Erythroblast (primary cell): Measurements from ENCODE around the gene TMEM94.

Experiments used
- DNase-seq, 2 experiments: peaks; one replicate each; lab custom pipeline; 2025; lab: John Stamatoyannopoulos, UW
- GATA1 ChIP-seq: IDR thresholded peaks from 2 replicates; pipeline ENCODE4 v1.6.1; 2011; ENCODE audit warnings: low read depth, mild to moderate bottlenecking, control low read depth, low read length, moderate library complexity
- POLR2A ChIP-seq: IDR thresholded peaks from 2 replicates; pipeline ENCODE4 v1.6.1; 2011; ENCODE audit warnings: mild to moderate bottlenecking, low read length

TMEM94 gene

DNA sequence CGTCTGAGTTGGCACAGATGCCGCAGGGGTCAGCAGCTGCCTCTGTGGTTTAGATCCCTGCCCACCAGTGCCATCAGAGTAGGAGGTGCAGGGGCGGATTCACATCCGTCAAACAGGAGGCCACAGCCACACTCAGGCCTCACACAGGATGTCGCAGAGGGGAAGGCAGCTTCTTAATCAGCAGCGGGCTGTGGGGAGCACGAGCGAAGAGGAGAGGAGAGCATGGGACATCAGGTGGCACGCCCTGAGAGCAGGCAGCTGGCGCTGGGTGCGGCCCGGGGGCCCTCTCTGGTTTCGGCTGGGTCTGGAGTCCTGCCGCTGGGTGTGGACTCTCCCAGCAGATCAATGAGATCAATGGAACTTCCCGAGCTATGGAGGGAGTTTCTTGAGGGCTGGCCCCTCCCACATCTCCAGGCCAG is 78.7 kb downstream of the TMEM94 start:
- peak; percentile 50 to 52 for DNase-seq
- no peak for TF ChIP-seq POLR2A
- no peak for TF ChIP-seq GATA1

DNA sequence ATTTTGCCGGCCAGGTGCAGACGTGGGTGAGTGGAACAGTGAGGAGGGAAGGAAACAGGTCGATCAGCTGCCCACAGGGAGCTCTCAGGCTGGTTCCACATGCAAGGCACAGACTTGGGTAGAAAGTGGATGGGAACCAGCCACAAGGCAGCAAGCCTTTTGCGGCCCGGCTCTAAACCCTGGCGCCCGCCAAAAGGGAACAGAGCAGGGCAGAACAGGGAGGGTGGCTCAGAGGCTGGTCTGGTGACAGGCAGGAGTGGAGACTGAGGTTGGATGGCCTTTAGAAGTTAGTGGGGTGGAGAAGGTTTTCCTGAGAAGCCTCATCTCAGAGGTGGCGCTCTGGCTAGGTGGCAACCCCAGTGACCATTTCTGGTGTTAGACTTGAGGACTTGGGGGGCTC is 79.4 kb downstream of the TMEM94 start:
- TF ChIP-seq GATA1: no peak
- TF ChIP-seq POLR2A: no peak
- no peak for DNase-seq

DNA sequence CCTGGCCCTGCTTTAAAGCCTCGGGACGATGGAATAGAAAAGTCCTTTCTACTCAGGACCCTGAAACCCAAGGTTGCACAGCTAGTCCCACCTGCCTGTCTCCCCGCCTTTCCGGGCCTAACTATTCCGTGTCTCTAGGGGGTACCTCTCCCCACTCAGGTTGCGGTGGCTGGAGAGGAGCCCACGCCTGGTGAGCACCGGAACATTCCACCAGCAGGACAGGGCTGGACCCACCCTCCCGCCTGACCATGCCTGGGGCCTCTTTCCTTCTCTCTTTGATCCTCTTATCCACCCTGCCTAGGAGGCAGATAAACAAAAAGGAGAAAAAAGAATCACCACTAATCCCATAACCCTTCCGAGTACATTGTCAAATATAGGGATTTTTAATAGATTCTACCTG is 79.9 kb downstream of the TMEM94 start:
- TF ChIP-seq POLR2A (no peak), GATA1 (no peak)
- no peak for DNase-seq

DNA sequence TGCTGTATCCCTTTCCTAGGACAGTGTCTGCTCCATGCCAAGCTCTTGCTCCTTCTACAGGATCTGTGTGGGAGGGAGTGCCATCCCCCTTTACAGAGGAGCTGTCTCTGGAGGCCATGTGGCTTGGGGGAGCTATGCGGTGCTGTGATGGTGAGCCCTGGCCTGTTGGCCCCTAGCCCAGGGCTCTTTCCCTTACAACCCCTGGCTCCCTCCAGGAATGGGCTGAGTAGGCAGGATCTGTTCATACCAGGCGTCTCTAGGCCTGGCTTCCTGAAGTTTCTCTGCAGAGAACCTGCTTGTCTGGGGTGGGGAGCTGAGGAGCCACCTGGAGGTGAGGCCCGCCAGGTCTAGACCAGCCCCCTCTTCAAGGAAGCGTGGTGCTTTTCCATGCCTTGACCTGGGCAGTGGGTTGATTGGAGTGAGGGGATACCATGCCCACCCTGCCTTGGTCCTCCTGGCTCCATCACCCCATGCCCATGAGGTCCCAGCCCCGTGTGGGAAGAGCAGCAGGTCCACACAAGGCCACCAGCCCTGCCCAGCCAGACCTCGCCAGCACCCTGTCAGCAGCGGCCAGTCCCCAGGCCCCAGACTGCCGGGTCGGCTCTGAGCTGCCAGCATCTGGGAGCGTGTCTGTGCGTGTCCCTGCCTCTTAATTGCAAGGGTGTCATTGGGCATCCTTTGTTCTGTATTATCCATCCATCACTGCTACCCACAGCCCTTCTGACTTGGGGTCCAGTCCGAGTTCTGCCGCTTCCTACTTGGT is 83.7 kb downstream of the TMEM94 start:
- no peak for TF ChIP-seq POLR2A
- no peak for DNase-seq

DNA sequence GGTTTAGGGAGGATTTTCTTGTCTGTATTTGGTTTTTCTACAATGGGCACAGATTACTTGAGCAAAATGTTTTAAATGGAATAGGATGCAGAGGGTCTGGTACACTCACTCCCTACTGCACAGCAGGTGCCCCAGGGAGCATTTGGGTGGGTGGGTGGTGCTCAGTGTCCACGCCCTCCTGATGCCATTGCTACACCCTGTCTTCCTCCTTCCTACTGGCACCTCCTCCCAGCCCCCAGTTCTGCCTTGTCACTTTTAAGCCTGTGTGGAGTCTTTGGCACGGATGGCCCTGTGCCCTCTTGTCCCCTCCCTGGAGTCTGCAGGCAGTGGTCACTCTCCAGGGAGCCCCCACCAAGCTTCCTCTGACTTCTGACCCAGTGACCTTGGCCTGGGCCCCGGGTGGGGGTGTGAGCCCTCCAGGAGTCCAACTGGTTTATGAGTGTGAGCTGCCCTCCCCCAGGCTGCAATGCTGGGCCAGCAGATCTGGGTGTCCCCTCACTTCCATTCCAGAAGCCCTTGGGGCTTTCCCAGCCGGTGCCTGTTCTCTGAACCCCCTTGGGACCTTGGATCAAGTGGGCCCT is 84.6 kb downstream of the TMEM94 start:
- TF ChIP-seq GATA1 (no peak), POLR2A (no peak)
- no peak for DNase-seq

DNA sequence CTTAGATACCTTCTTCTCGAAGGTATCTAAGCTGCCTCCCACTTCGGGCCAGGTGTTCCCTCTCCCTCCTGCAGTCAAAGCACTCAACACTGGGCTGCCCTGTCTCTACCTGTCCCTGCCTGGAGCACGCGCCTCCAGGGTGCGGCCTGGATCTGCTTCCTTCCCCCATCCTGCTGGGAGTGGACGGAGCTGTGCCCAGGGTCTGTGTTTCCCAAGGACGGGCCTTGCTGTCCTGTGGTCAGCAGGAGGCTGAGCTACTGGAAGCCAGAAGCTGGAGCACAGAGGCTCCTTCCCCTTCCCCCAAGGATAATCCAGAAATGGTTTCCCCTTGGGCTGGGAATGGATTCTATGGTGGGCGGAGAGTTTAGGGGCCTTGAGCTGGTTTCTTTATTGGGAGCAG is 85.8 kb downstream of the TMEM94 start:
- no peak for DNase-seq
- TF ChIP-seq POLR2A (no peak), GATA1 (no peak)

DNA sequence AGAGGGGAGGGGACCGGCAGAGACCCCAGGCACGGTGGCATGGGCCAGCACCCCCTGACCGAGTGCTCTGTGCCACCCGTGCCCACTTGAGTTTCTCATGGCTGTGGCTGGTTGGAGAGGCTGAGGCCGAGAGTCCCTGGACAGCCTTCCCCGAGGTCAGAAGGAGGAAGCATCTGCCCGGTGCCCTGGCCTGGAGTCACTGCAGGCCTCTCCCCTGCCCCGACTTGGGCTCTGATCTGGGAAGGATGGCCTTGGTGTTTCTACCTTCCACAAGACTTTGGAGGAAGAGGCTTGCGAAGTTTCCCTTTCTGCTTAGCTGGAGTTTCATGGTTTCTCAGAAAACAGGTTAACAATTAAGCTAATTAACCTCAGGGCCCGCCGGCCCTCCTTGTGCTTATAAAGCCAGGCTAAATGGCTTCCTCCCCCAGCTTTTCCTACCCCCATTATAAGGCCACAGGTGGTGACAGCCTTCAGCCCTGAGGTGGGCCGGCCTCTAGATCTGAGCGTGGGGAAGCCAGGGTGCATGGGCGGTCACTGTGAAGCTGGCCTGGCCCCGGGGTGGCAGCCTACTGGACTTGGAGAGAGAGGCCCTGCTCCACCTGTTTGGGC is 86.4 kb downstream of the TMEM94 start:
- TF ChIP-seq POLR2A (no peak), GATA1 (no peak)
- DNase-seq: no peak

DNA sequence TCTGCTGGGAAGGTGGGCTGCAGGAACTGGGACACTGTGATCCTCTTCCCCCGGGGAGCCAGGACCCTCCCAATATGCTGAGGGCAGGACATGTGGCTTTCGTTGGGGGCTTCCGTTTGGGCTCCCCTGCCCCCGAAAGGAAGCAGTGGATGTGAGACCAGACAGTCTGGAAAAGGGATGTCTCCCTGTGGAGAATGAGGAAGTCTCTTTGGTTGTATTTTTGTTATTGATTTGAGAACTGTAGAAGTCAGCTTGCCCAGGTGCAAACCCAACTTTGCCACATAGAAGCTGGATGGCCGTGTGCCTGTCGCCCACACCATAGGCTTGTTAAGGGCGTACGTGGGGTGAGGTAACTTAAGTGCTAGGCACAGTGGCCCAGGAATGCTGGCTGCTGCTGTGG is 87.8 kb downstream of the TMEM94 start:
- no peak for DNase-seq
- TF ChIP-seq POLR2A: no peak
- no peak for TF ChIP-seq GATA1

DNA sequence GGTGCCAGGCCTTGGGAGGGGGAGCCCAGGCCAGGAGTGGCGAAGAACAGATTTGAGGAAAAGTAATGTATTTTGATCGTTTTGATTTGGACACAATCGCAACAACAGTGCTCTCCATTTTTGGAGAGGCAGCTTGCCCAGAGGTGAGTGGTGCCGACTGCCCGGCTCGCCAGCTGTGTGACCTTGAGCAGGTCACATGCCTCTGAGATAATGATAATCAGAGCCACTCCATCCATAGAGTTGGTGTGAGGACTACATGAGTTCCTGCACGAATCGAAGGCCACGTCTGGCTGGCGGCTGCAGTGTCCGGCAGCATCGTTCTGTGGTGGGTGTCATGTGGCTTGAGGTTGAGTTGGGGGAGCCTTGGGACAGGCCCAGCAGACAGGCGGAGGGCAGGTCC is 89.7 kb downstream of the TMEM94 start:
- TF ChIP-seq POLR2A: no peak
- no peak for TF ChIP-seq GATA1
- DNase-seq: no peak

DNA sequence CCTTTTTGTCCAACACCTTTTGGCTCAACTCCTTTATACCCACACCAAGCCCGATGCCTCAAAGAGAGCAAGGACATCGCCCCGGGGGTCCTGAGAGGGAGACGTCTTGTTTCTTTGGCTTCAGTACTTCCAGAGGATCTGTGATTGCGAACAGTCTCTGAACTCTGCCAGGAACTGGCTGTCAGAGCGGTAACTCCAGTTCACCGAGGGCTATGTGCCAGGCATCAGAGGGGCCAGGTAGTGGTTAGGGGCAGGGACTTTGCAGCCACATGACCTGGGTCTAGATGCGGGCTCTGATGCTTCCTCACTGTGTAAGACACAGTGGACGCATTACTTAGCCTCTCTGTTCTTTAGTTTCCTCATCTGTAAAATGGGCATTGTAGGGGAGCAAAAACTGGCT is 90.7 kb downstream of the TMEM94 start:
- DNase-seq: no peak

DNA sequence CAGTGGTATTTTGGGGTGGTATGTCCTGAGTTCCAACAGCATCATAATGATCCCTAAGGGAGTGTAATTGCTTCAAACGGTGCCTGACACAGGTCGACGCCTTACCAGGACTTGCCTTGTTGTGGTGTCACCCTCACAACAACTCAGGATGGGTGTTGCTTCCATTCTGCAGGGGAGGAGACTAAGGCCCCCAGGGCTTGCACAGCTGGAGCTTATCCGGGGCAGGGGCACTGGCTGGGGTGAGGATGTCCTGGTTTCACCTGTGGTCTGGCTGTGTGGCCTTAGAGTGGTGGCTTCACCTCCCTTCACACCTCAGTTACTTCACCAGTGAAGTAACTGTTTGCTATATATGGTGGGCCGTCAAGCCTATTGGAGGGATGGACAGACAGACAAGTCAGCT is 92.4 kb downstream of the TMEM94 start:
- no peak for TF ChIP-seq GATA1
- no peak for DNase-seq

More for the DNA sequence above, 90.7 kb downstream of the TMEM94 start:
- TF ChIP-seq GATA1 (no peak), POLR2A (no peak)
